Eye (tissue), 1 donor: ENCODE measurements around the gene ZKSCAN7.
"Not testable (repeated sequence)": the region's sequence is repeated elsewhere in the genome, so short reads cannot be mapped to it uniquely, and the experiment has no call there.

Source experiments
- DNase-seq: peaks from one replicate; pipeline ENCODE4 v3.0.0-alpha.2; 2015

Gene ZKSCAN7

DNA sequence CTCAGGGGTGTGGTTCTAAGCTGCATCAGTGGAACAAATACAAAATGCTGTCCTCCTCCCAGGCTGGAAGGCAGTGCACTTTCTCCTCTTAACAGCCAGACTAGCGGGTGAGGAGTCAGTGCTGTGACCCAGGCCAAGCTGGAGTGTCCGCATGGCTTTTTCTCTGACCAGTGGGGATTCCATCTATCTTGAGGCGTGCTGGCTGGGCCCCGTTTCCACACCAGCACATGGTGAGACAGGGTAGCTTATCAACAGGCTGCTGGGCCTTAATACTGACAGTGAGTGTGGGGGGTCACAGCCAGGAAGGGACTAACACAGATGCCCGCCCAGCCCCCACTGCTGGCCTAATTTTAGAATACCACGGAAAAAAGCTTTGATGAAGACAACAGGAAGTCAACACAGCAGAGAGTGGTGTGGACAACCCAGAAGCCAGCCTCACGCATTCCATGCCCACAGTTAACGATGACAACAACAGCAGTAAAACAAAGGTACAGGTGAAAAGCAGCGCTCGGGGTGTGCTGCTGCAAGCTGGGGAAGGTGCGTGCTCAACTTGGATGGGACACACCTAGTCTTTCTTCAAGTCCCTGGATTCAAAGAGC is 22.5 kb downstream of the ZKSCAN7 start:
- DNase-seq = not testable (repeated sequence)

DNA sequence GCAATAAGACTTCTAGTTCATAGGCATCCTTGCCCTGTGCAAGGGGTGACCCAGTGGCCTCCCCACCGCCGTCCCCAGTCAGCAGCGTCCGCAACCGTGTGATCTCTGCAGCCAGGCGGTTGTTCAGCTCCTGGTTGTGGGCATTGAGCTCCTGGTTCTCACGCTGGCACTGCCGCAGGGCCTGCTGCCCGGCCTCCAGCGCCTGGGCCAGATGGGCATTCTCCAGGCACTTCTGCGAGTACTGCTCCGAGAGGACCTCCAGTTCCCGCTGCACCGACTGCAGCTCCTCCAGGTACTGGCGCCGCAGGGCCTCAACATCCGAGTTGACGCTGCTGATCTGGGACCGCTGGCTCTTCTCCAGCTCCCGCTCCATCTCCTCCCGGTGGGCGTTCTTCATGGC is 23.3 kb downstream of the ZKSCAN7 start:
- not testable (repeated sequence) for DNase-seq

DNA sequence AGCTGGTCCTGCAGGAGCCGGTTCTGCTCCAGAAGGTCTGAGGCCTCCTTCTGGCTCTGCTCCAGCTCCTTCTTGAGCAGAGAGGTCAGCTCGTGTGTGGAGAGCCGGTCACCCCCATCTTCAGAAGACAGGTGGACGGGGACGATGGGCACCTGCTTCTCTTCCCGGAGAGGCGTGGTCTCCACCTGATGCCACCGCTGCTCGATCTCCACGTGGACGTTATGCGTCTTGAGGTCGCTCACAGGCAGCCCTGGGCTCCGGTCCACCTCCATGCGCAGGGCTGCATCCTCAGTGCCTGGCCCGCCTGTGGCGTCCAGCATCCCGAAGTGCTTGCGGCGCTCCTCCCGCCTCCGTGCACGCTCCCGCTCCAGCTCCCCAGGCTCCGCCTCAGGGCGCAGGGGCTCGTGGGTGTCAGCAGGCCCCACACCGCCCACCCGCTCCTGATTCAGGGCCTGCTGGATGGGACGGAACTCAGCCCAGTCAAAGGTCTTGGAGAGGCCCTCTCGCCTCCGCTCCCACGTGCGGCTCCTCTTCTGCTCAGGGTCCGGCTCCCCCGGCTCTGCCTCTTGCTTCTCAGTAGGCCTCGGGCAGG is 24.0 kb downstream of the ZKSCAN7 start:
- DNase-seq = not testable (repeated sequence)

DNA sequence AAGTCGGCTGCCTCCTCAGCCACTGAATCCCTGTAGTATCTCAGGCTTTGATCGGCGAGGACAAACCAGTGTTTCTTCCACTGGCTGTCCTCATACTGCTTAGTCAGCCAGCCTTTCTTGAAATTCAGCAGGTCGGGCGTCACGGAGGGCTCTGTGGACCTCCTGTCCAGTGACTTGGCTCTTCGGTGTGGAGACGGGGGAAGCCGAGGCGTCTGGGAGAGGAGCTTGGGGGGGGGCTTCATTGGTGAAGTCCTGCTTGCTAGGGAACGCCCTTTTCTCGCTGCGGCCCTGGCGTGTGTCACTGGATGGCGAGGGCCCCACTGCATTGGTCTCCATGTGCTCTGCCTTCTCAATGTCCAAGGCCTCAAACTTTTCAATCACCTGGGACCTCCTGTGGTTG is 24.8 kb downstream of the ZKSCAN7 start:
- DNase-seq = not testable (repeated sequence)

DNA sequence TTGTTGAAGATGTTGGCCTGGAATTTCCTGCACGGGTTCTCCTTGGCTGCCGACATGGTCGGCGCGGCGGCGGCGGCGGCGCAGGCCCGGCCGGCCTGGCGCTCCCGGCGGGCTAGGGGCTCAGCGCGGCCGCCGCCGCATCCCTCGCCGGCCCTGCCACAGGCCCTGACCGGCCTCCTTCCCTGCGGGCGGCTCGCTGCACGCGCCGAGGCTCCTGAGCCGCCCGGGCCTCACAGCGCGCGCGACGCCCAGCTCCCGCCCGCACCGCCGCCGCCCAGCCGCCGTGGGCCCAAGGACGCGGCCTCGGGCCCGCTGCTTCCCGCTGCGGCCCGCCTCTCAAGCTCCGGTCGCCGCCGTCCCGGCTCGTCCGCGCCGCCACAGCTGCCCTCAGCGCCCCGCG is 26.0 kb downstream of the ZKSCAN7 start:
- DNase-seq = not testable (repeated sequence)

DNA sequence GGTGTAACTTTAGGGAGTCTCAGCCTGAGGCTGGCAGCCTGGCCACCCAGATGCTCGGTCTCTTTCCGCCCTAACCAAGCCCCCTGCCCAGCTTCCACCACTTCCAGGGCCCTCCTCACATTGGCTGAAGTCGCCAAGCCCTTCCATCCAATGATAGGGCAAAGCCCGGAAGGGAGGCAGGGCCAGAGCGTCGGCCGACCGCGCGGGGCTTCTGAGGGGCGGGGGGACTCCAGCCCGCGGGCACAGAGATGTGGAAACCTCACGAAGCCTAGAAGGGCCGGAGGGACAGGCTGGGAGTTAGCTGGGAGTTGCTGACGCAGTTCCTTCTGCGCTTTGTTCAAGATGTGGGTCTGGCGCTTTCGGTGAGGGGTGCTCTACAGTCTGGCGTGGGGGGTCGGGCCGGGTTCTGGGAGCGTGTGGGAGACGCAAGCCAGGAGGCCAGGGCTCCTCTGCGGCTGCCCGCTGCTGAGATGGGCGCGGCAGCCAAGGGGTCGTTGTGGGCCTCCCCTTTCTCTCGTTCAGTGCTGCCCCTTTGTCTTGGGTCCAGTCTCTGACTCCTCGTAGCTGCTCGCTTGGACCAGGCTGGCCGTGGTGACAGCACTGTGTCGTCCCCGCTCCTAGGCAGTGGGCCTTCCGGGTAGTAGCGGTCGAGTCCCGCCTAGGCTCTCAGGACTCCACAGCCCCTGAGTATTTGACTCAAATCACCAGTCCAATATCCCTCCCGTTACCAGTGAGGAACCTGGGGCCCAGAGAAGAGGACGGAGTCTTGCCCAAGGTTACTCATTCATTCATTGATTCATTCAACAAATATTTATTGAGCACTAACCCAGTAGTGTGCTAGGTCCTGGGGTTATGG is 29.9 kb downstream of the ZKSCAN7 start, which contains the start of gene ZNF660:
Gene ZNF660 (plus strand): TSS at position 319 of the 856 bp plus-strand sequence. CDS start 9,230 bp downstream, outside the sequence.
- peak; percentile 97 for DNase-seq

DNA sequence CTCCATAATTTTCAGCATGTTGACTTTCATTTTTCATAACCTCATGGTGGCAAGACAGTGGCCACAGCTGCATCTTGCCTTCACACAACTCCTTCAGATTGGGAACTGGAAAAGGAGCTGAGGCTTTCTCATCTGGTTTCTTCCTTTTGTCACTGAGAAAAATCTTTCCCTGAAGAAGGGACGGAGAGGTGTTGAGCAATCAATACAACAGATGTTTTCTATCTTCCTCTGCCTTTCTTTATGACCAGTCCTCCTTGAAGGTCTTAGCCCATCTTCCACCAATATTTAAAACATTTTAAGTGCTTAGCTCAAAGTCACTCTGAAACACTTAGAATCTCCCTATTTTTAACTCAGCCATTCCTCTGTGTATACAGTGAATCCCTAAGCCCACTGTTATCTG is 41.6 kb downstream of the ZKSCAN7 start:
- no peak for DNase-seq

DNA sequence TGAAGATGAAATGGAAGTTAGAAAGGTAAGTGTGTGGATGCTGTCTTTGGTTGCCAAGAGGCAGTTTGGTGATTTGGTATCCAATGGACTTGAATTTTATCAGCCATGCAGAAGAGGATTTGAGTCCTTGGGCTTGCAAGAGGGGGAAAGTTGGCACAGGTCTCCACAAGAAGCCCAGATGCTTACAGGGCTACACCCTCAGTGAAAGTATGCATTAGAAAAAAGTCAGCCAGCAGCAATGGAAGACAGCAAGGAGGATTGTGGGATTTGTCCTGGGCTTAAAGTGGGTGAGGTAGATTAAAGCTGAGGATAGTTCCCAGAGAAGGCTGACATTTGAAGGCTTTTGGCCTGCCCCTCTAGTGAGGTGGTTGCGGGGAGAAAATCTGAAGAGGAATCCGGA is 46.8 kb downstream of the ZKSCAN7 start:
- no peak for DNase-seq

DNA sequence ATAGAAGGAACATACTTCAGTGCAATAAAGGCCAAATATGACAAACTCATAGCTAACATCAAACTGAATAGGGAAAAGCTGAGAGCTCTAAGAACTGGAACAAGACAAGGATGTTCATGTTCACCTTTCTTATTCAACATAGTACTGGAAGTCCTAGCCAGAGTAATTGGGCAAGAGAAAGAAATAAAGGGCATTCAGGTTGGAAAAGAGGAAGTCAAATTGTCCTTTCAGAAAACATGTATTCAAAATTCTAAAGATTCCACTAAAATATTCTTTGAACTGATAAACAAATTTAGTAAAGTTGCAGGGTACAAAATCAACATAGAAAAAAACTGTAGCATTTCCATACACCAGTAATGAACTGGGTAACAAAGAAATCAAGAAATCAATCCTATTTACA is 57.7 kb downstream of the ZKSCAN7 start:
- no peak for DNase-seq
